IMR-90 (cell line): ENCODE data around the gene CERS4. TPM values are rescaled to one million over a fixed set of nuclear protein-coding genes. Genes with fewer than 3 reads are reported as not detected.

Experiments used
- ATAC-seq: fragments of 200-7000 bp; cut with Tn5 transposase; 2 replicates; pipeline ENCODE4 v1.9.1; 2020; ENCODE audit warnings: low read depth, mild to moderate bottlenecking, moderate library complexity
- BruUV-seq: library from RNA; stranded (reverse); fragments of 400-500 nt; replicated peaks from 2 replicates; lab custom pipeline; 2021; lab: Mats Ljungman, UMichigan
- CTCF ChIA-PET: fragments of 300-600 bp; formaldehyde crosslinking; extraction: SDS; loops from one replicate; lab custom pipeline; 2021; ENCODE audit warnings: antibody characterized with exemption; lab: Yijun Ruan, JAX
- POLR2A ChIA-PET: fragments of 300-600 bp; sonication (Branson Sonifier 250); formaldehyde crosslinking; loops from one replicate; lab custom pipeline; 2022; ENCODE audit warnings: antibody characterized with exemption; ENCODE audit not compliant: unreplicated experiment; lab: Charles Lee
- DNase-seq: peaks from one replicate; pipeline ENCODE4 v3.0.0; 2013
- H2AFZ ChIP-seq: replicated peaks from 2 replicates; pipeline ENCODE3; 2013; ENCODE audit warnings: low read length, mild to moderate bottlenecking; ENCODE audit not compliant: poor library complexity
- H2AK5ac ChIP-seq: 2 replicates; pipeline ENCODE4 v1.6.1; 2013; ENCODE audit warnings: low read depth, low read length, inconsistent platforms
- H2AK9ac ChIP-seq: replicated peaks from 2 replicates; pipeline ENCODE3; 2013; ENCODE audit warnings: mild to moderate bottlenecking, low read depth, low read length, moderate library complexity; ENCODE audit not compliant: poor library complexity
- H2BK120ac ChIP-seq: 2 replicates; pipeline ENCODE4 v1.6.1; 2013; ENCODE audit warnings: low read depth, low read length, inconsistent platforms
- H2BK15ac ChIP-seq: 3 replicates; pipeline ENCODE4 v1.6.1; 2013; ENCODE audit warnings: low read depth, low read length, inconsistent platforms
- H2BK20ac ChIP-seq: 2 replicates; pipeline ENCODE4 v1.6.1; 2013; ENCODE audit warnings: low read depth, mild to moderate bottlenecking, inconsistent platforms, low read length, moderate library complexity
- H2BK5ac ChIP-seq: 2 replicates; pipeline ENCODE4 v1.6.1; 2013; ENCODE audit warnings: mild to moderate bottlenecking, low read depth, low read length, inconsistent platforms; ENCODE audit not compliant: poor library complexity, severe bottlenecking
- H3K14ac ChIP-seq: replicated peaks from 2 replicates; pipeline ENCODE4 v1.6.1; 2013; ENCODE audit warnings: low read depth, low read length, inconsistent platforms
- H3K18ac ChIP-seq: 2 replicates; pipeline ENCODE4 v1.6.1; 2013; ENCODE audit warnings: low read depth, low read length, control low read depth
- H3K23ac ChIP-seq: 2 replicates; pipeline ENCODE4 v1.6.1; 2013; ENCODE audit warnings: low read depth, low read length, inconsistent platforms
- H3K27ac ChIP-seq: 2 replicates; pipeline ENCODE4 v1.5.1; 2013; ENCODE audit warnings: mild to moderate bottlenecking, control low read depth, low read length; ENCODE audit not compliant: insufficient read depth
- H3K27me3 ChIP-seq: 2 replicates; pipeline ENCODE4 v1.6.1; 2013; ENCODE audit warnings: low read length; ENCODE audit not compliant: control insufficient read depth, insufficient read depth
- H3K36me3 ChIP-seq: 2 replicates; pipeline ENCODE4 v1.6.1; 2013; ENCODE audit warnings: low read length, mixed read lengths; ENCODE audit not compliant: control insufficient read depth, insufficient read depth
- H3K4ac ChIP-seq: 2 replicates; pipeline ENCODE4 v1.6.1; 2013; ENCODE audit warnings: low read depth, low read length, inconsistent platforms
- H3K4me1 ChIP-seq: 2 replicates; pipeline ENCODE4 v1.6.1; 2013; ENCODE audit warnings: low read length, mixed read lengths; ENCODE audit not compliant: control insufficient read depth, insufficient read depth
- H3K4me2 ChIP-seq: 2 replicates; pipeline ENCODE4 v1.6.1; 2013; ENCODE audit warnings: low read depth, mild to moderate bottlenecking, control low read depth, low read length, moderate library complexity
- H3K4me3 ChIP-seq: 2 replicates; pipeline ENCODE4 v1.5.1; 2013; ENCODE audit warnings: low read depth, mild to moderate bottlenecking, control low read depth, low read length, moderate library complexity; ENCODE audit not compliant: insufficient read depth
- H3K56ac ChIP-seq: 2 replicates; pipeline ENCODE4 v1.6.1; 2013; ENCODE audit warnings: low read length, inconsistent platforms; ENCODE audit not compliant: insufficient read depth; ENCODE audit errors: extremely low read depth
- H3K79me1 ChIP-seq, 2 experiments: 2 replicates each; pipeline ENCODE4 v1.6.1; 2013; ENCODE audit warnings: low read length in 2 of 2, inconsistent platforms in 1 of 2, low read depth in 1 of 2
- H3K9ac ChIP-seq: 2 replicates; pipeline ENCODE4 v1.6.1; 2013; ENCODE audit warnings: low read depth, low read length, control low read depth
- H3K9me1 ChIP-seq: 2 replicates; pipeline ENCODE4 v1.6.1; 2013; ENCODE audit warnings: low read length, inconsistent platforms; ENCODE audit not compliant: insufficient read depth
- H3K9me3 ChIP-seq: 2 replicates; pipeline ENCODE4 v1.6.1; 2013; ENCODE audit warnings: low read length; ENCODE audit not compliant: control insufficient read depth, insufficient read depth
- H4K20me1 ChIP-seq: 2 replicates; pipeline ENCODE4 v1.6.1; 2013; ENCODE audit warnings: low read length, inconsistent platforms; ENCODE audit not compliant: insufficient read depth
- H4K5ac ChIP-seq: 2 replicates; pipeline ENCODE4 v1.6.1; 2013; ENCODE audit warnings: mild to moderate bottlenecking, low read depth, low read length, control low read depth
- H4K8ac ChIP-seq, 2 experiments: 2 replicates each; pipeline ENCODE4 v1.6.1; 2013; ENCODE audit warnings: low read depth in 2 of 2, low read length in 2 of 2, control low read depth in 1 of 2, inconsistent platforms in 1 of 2
- H4K91ac ChIP-seq: 2 replicates; pipeline ENCODE4 v1.6.1; 2013; ENCODE audit warnings: low read depth, low read length, inconsistent platforms; ENCODE audit not compliant: insufficient read depth
- ELK1 ChIP-seq: fragments of 150-350 bp; IDR thresholded peaks from 2 replicates; pipeline ENCODE4 v1.6.1; 2016; ENCODE audit warnings: low read depth, mild to moderate bottlenecking, low read length, moderate library complexity, borderline replicate concordance
- FOS ChIP-seq: fragments of 150-350 bp; IDR thresholded peaks from 2 replicates; pipeline ENCODE4 v1.6.1; 2016; ENCODE audit warnings: low read depth, low read length
- MAFK ChIP-seq: IDR thresholded peaks from 2 replicates; pipeline ENCODE4 v1.6.1; 2012; ENCODE audit warnings: low read depth, low read length, improper control_type of control experiment
- RAD21 ChIP-seq: IDR thresholded peaks from 2 replicates; pipeline ENCODE4 v1.6.1; 2012; ENCODE audit warnings: low read length, improper control_type of control experiment
- WGBS, 2 experiments: methylation state at CpG; one replicate each; pipeline versions ENCODE4 v1.1.5 to v1.1.7; 2013; ENCODE audit warnings: missing lambda C conversion rate in 2 of 2; ENCODE audit not compliant: insufficient read length in 1 of 2; ENCODE audit errors: extremely low coverage in 2 of 2; 5-methylcytosine and 5-hydroxymethylcytosine counted together
- dilution Hi-C: fragments of 300-500 bp; cut with HindIII; formaldehyde crosslinking; loops from one replicate; pipeline ENCODE4 v1.14.3; 2018; ENCODE audit warnings: low sequenced_read_pairs; ENCODE audit not compliant: unreplicated experiment
- in situ Hi-C: fragments of 300-500 bp; cut with MboI; formaldehyde crosslinking; loops from 3 replicates; pipeline ENCODE4 v1.14.3; 2019; ENCODE audit warnings: low sequenced_read_pairs, inconsistent platforms, mixed read lengths
- intact Hi-C: fragments of 100-400 bp; cut with micrococcal nuclease; formaldehyde crosslinking; loops from 2 replicates; pipeline ENCODE4 v1.10.0; 2022
- polyA plus RNA-seq, 3 experiments: library from polyadenylated mRNA; depleted of rRNA; stranded (reverse); fragments of >200 nt; gene quantifications; 2 replicates each; pipeline ENCODE4 v1.2.3, GENCODE V29; 2012; ENCODE audit warnings: low replicate concordance in 1 of 3
- total RNA-seq: library from RNA; depleted of rRNA; stranded (reverse); fragments of >200 nt; gene quantifications from 2 replicates; pipeline ENCODE4 v1.2.3, GENCODE V29; 2012
- TF ChIP-seq, protein P1 (sequence below): fragments of 150-350 bp; IDR thresholded peaks from 2 replicates; pipeline ENCODE4 v1.6.1; 2017; ENCODE audit warnings: mild to moderate bottlenecking, antibody characterized with exemption, low read length, low read depth

CERS4 gene
- total and polyA plus RNA-seq, 2 of the 4 experiments (the other 2 are of a cell fraction): 3.2 to 5.7 TPM

DNA sequence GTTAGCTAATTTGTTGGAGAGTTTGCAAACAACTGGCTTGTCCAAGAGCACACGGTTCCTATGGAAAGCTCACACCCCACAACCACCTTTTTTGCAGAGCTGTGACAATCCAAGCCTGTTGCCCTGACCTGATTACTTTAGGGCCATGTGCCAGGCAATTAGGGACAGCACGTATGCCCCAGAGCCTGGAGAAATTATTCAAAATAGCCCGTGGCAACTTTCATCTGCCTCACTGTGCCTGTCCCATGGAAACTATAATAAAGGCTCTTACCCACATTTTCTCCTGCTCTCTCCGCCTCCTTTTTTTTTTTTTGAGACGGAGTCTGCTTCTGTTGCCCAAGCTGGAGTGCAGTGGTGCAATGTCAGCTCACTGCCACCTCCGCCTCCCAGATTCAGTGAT is 41.2 kb upstream of the CERS4 start:
- H3K56ac ChIP-seq: no peak overlapping the region
- H3K27ac ChIP-seq: no peak overlapping the region

More for the DNA sequence above, 41.2 kb upstream of the CERS4 start:
- H2AFZ ChIP-seq: no peak overlapping the region
- no peak overlapping the region for H3K14ac ChIP-seq
- no TSS peak for BruUV-seq
- H4K20me1 ChIP-seq: no peaks in the 10 kb centered on the region
- no peak overlapping the region for H4K5ac ChIP-seq
- H3K9ac ChIP-seq: no peak overlapping the region
- ChIA-PET CTCF (interaction anchor here (0.6 kb wide), 1 partner anchor 10 kb away, joined by 3 read pairs; no protein-coding TSS in a partner anchor), POLR2A (no interaction called here)
- H2BK5ac ChIP-seq: no peak overlapping the region
- H3K79me1 ChIP-seq: no peaks in the 10 kb centered on the region
- no peak overlapping the region for H3K4me3 ChIP-seq
- H3K23ac ChIP-seq: no peak overlapping the region
- no peaks in the 10 kb centered on the region for H3K36me3 ChIP-seq
- H2AK9ac ChIP-seq: no peak overlapping the region
- H4K91ac ChIP-seq: no peak overlapping the region
- DNase-seq (no peak), ATAC-seq (no peak)
- no peak overlapping the region for H4K8ac ChIP-seq
- no peak overlapping the region for H2BK15ac ChIP-seq
- H3K9me3 ChIP-seq: no peaks in the 10 kb centered on the region
- H3K27me3 ChIP-seq: no peaks in the 10 kb centered on the region; the same call in 1 of the 2 replicates
- H2AK5ac ChIP-seq: no peak overlapping the region
- peaks cover 2% of the 10 kb centered on the region; the same call in 1 of the 2 replicates for H3K4me1 ChIP-seq
- H3K18ac ChIP-seq: no peak overlapping the region
- intact Hi-C loops: no loop called here
- TF ChIP-seq, protein P1, sequence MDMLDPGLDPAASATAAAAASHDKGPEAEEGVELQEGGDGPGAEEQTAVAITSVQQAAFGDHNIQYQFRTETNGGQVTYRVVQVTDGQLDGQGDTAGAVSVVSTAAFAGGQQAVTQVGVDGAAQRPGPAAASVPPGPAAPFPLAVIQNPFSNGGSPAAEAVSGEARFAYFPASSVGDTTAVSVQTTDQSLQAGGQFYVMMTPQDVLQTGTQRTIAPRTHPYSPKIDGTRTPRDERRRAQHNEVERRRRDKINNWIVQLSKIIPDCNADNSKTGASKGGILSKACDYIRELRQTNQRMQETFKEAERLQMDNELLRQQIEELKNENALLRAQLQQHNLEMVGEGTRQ: no peak
- TF ChIP-seq RAD21 (no peak), FOS (no peak), ELK1 (no peak), MAFK (no peak)
- in situ Hi-C loops: no loop called here
- H2BK20ac ChIP-seq: no peak overlapping the region
- no peaks in the 10 kb centered on the region for H3K9me1 ChIP-seq
- no peak overlapping the region for H3K4me2 ChIP-seq
- no peak overlapping the region for H3K4ac ChIP-seq
- WGBS, 2 experiments: 17% methylated on average over 1 of the region's 6 CpGs; no CpG with 5 or more reads in 1 of the 2 experiments
- dilution Hi-C loops: no loop called here
- H2BK120ac ChIP-seq: no peak overlapping the region
